ENCODE data around the gene PLAC1. TPM values are rescaled to one million over a fixed set of nuclear protein-coding genes. Genes with fewer than 3 reads are reported as not detected.

The PLAC1 gene
- total and polyA plus RNA-seq, 5 donors = not detected

GRCh38 chrX:134524181-134524580, 134.1 kb downstream of the PLAC1 start:
- ATAC-seq = no peak
- intact Hi-C loops (cut with DNase I) = loop anchor here in 3 of 4 donors (5.0 to 10.0 kb wide), 4 partner anchors 221 to 261 kb away; no protein-coding TSS in a partner anchor
- WGBS = 79% methylated on average over 6 of the region's 6 CpGs

DNA sequence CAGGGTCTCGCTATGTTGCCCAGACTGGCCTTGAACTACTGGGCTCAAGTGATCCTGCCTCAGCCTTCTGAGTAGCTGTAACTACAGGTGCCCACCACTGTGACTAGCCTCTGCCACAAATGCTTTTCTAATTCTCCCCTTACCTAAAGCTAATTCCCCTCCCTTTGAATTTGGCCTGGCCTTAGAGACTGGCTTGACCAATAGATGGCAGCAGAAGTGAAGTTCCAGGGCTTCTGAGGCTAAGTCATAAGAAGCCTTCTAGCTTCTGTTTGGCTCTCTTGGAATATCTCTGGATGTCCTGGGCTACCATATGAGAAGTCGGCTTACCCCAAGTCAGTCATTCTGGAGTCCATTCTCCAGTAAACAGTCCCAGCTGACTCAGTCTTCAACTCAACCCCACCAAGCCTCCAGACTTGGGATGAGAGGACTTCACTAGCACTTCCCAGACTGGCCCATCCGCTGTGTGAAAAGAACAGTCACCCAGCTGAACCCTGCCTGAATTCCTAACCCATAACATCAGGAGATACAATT, 137.3 kb downstream of the PLAC1 start:
- intact Hi-C loops (cut with DNase I) = loop anchor here in 3 of 4 donors (5.0 to 10.0 kb wide), 4 partner anchors 224 to 264 kb away; no protein-coding TSS in a partner anchor
- WGBS = 80% methylated on average over 3 of the region's 3 CpGs
- Histone ChIP-seq H3K27ac (ENCODE audit: low read length) (no peak overlapping the region), H3K9me3 (ENCODE audit: control insufficient read depth, low read length) (no peaks in the 10 kb centered on the region), H3K27me3 (ENCODE audit: control insufficient read depth, insufficient read depth) (no peaks in the 10 kb centered on the region), H3K4me1 (ENCODE audit: control insufficient read depth, insufficient read depth, low read length) (no peaks in the 10 kb centered on the region), H3K4me3 (ENCODE audit: low read length) (no peak overlapping the region)
- ATAC-seq (peak; percentile 47 to 62), DNase-seq (no peak)

More at GRCh38 chrX:134524181-134524580, 134.1 kb downstream of the PLAC1 start:
- DNase-seq = no peak
- Histone ChIP-seq H3K4me1 (ENCODE audit: control insufficient read depth, insufficient read depth, low read length) (no peaks in the 10 kb centered on the region), H3K4me3 (ENCODE audit: low read length) (no peak overlapping the region), H3K27me3 (ENCODE audit: control insufficient read depth, insufficient read depth) (no peaks in the 10 kb centered on the region), H3K27ac (ENCODE audit: low read length) (no peak overlapping the region), H3K9me3 (ENCODE audit: control insufficient read depth, low read length) (no peaks in the 10 kb centered on the region)

Small RNAs within 50 kb of the gene (microRNA-seq; reads per million reads assigned to microRNA genes)
- 4,009 to 9,321 reads per million in 2 donors for gene MIR424
- 7.5 to 8.4 reads per million in 2 donors for gene MIR450A1
- gene MIR450A2 = 8.4 to 14.5 reads per million in 2 donors
- 8.4 to 12.9 reads per million in 2 donors for gene MIR450B
- gene MIR503 = 50.3 to 61.8 reads per million in 2 donors
- 95.8 to 139 reads per million in 2 donors for gene MIR542

Other genes with a start within 250 kb of the PLAC1 start
- gene HPRT1, start 198.3 kb downstream of the PLAC1 start, total RNA-seq = 10 to 100 TPM; 20.5 to 24.2 (median 21.8) TPM
- 31.3 TPM for gene HPRT1, start 198.3 kb downstream of the PLAC1 start, polyA plus RNA-seq
- gene PABIR2, start 138.7 kb upstream of the PLAC1 start, total RNA-seq = 10 to 100 TPM; 12.7 to 15.5 (median 13.7) TPM
- gene PABIR2, start 138.7 kb upstream of the PLAC1 start, polyA plus RNA-seq = 11.1 TPM